Glutamatergic neuron (in vitro differentiated cells): ENCODE data around the gene RNF13. TPM values are rescaled to one million over a fixed set of nuclear protein-coding genes. Genes with fewer than 3 reads are reported as not detected.

Source experiments
- DNase-seq: peaks from one replicate; pipeline ENCODE4 v3.0.0; 2022
- H3K27ac Mint-ChIP-seq: one replicate; pipeline ENCODE4 v1.8.0; 2020; ENCODE audit warnings: mild to moderate bottlenecking, mixed read lengths, inconsistent platforms; ENCODE audit not compliant: unreplicated experiment
- H3K27me3 Mint-ChIP-seq: one replicate; pipeline ENCODE4 v1.8.0; 2020; ENCODE audit warnings: mild to moderate bottlenecking, moderate library complexity, mixed read lengths, inconsistent platforms; ENCODE audit not compliant: unreplicated experiment
- H3K36me3 Mint-ChIP-seq: one replicate; pipeline ENCODE4 v1.8.0; 2020; ENCODE audit warnings: mild to moderate bottlenecking, mixed read lengths, inconsistent platforms; ENCODE audit not compliant: unreplicated experiment
- H3K4me1 Mint-ChIP-seq: one replicate; pipeline ENCODE4 v1.8.0; 2020; ENCODE audit warnings: mild to moderate bottlenecking, low read depth, mixed read lengths, inconsistent platforms; ENCODE audit not compliant: unreplicated experiment
- H3K4me3 Mint-ChIP-seq: one replicate; pipeline ENCODE4 v1.8.0; 2020; ENCODE audit warnings: mild to moderate bottlenecking, mixed read lengths, inconsistent platforms; ENCODE audit not compliant: unreplicated experiment
- H3K9me3 Mint-ChIP-seq: one replicate; pipeline ENCODE4 v1.8.0; 2020; ENCODE audit warnings: mild to moderate bottlenecking, moderate library complexity, mixed read lengths, inconsistent platforms; ENCODE audit not compliant: unreplicated experiment
- CTCF ChIP-seq: fragments of 200-600 bp; sonication (generic); IDR thresholded peaks from one replicate; pipeline ENCODE4 v1.5.0; 2021; ENCODE audit not compliant: partially characterized antibody, unreplicated experiment
- total RNA-seq: library from RNA; stranded (reverse); fragmentation: NEBNext Ultra II Directional; extraction: Animal tissue kit (Norgen Biotek cat#: 25700); gene quantifications from one replicate; pipeline ENCODE4 v1.2.1, GENCODE V29; 2021; ENCODE audit not compliant: unreplicated experiment

Gene RNF13
- total RNA-seq, 1 donor from 2014 or later = 29.0 TPM

DNA sequence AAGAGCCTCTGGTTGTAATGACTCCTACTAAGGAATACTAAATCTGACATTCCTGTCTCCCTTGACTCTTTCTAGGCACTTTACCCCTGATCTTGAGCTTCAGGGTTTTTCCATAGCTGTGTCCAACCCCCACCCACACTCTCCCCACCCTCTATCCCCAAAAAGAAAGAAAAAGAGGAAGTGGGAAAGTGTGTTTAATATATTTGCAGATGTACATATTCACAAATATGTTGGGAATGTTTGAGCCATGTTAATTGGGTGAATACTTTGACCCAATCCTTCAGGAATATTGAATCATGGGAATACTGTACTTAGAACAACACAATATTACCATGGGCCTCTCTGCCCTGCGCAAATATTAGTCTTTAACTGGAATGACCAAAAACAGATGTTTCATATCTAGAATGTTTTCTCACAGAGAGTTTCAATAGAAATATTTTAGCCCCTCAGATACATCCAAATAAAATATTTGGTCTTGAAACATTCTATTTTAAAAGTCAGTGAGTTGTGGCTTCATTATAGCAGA is 177.5 kb downstream of the RNF13 start:
- no peak overlapping the region for H3K4me3 Mint-ChIP-seq
- H3K27me3 Mint-ChIP-seq = no peaks in the 10 kb centered on the region
- no peak for TF ChIP-seq CTCF
- H3K9me3 Mint-ChIP-seq = peaks cover 5% of the 10 kb centered on the region
- no peak for DNase-seq
- H3K27ac Mint-ChIP-seq = no peak overlapping the region
- H3K36me3 Mint-ChIP-seq = peaks cover 6% of the 10 kb centered on the region
- H3K4me1 Mint-ChIP-seq = no peaks in the 10 kb centered on the region

DNA sequence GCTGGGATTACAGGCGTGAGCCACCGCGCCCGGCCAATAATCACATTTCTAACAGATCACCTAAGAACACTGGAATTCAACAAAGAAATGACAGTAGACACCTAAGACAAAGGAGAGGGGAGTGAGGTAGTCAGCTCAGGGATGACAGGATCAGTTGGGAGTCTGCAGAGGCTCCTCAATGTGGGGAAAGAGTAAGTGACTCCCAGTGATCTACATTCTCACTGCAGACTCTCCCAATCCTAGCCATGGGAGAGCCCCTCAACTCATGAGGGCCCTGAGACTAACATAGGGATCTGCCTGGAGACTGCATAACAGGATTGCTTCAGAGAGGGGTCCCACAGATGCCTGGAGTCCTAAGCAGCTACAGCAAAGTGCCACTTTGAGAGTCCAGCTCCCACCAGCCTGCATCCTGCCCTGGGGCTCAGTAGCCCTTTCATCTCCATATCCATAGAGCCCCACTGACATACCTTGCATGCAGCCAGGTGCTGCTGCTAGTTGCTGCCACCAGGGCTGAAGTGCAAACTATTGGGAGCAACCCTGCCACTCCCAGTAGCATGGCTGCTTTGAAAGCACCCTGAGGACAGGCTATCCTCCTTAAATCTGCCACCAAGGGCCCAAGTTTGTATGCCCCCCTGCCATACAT is 179.5 kb downstream of the RNF13 start:
- no peaks in the 10 kb centered on the region for H3K27me3 Mint-ChIP-seq
- no peaks in the 10 kb centered on the region for H3K4me1 Mint-ChIP-seq
- peaks cover 5% of the 10 kb centered on the region for H3K9me3 Mint-ChIP-seq
- TF ChIP-seq CTCF = no peak
- no peak overlapping the region for H3K4me3 Mint-ChIP-seq
- H3K36me3 Mint-ChIP-seq = peaks cover 10% of the 10 kb centered on the region
- H3K27ac Mint-ChIP-seq = no peak overlapping the region
- DNase-seq = no peak

DNA sequence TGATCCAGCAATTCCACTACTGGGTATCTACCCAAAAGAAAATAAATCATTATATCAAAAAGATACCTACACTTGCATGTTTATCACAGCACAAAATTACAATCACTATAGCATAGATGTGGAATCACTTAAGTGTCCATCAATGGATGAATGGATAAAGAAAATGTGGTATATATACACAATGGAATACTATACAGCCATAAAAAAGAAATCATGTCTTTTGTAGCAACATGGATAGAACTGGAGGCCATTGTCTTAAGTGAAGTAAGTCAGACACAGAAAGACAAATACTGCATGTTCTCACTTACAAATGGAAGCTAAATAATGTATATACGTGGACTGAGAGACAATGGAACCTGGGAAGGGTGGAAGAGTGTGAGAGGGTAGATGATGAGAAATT is 185.9 kb downstream of the RNF13 start:
- Mint-ChIP-seq H3K27me3 (no peaks in the 10 kb centered on the region), H3K4me3 (no peak overlapping the region), H3K36me3 (peaks cover 17% of the 10 kb centered on the region), H3K9me3 (peaks cover 5% of the 10 kb centered on the region), H3K4me1 (no peaks in the 10 kb centered on the region), H3K27ac (no peak overlapping the region)
- TF ChIP-seq CTCF = no peak
- no peak for DNase-seq

GRCh38 chr3:149999421-149999820 is 186.4 kb downstream of the RNF13 start:
- Mint-ChIP-seq H3K9me3 (peaks cover 4% of the 10 kb centered on the region), H3K4me3 (no peak overlapping the region), H3K27me3 (no peaks in the 10 kb centered on the region)

More at GRCh38 chr3:149999421-149999820, 186.4 kb downstream of the RNF13 start:
- peaks cover 17% of the 10 kb centered on the region for H3K36me3 Mint-ChIP-seq
- H3K27ac Mint-ChIP-seq = no peak overlapping the region
- no peaks in the 10 kb centered on the region for H3K4me1 Mint-ChIP-seq
- no peak for TF ChIP-seq CTCF
- no peak for DNase-seq
